GM12878 (cell line): Measurements from ENCODE around the gene ATXN1. TPM values are rescaled to one million over a fixed set of nuclear protein-coding genes. Genes with fewer than 3 reads are reported as not detected.

Source experiments
- ATAC-seq: fragments of 200-7000 bp; cut with Tn5 transposase; 3 replicates; pipeline ENCODE4 v1.9.1; 2020; ENCODE audit warnings: mild to moderate bottlenecking, moderate library complexity
- BruUV-seq: library from RNA; stranded (reverse); fragments of 400-500 nt; replicated peaks from 2 replicates; lab custom pipeline; 2021; lab: Mats Ljungman, UMichigan
- CTCF ChIA-PET: fragments of 300-600 bp; sonication (Branson Sonifier 250); formaldehyde crosslinking; extraction: SDS; loops from one replicate; lab custom pipeline; 2021; ENCODE audit warnings: inconsistent platforms; lab: Yijun Ruan, JAX
- POLR2A ChIA-PET: fragments of 350-600 bp; formaldehyde crosslinking; extraction: SDS; loops from one replicate; lab custom pipeline; 2021; ENCODE audit warnings: inconsistent platforms; lab: Charles Lee
- RAD21 ChIA-PET: fragments of 300-600 bp; sonication (Branson Sonifier 250); formaldehyde crosslinking; loops from one replicate; lab custom pipeline; 2023; ENCODE audit warnings: antibody characterized with exemption; ENCODE audit not compliant: unreplicated experiment; lab: Charles Lee
- SMC1A ChIA-PET: fragments of 300-600 bp; sonication (Branson Sonifier 250); formaldehyde crosslinking; loops from one replicate; lab custom pipeline; 2023; ENCODE audit not compliant: unreplicated experiment, uncharacterized antibody; lab: Charles Lee
- DNase-seq: peaks from one replicate; pipeline ENCODE4 v3.0.0-alpha.2; 2011; ENCODE audit warnings: low read depth, low spot score
- FAIRE-seq: peaks from 3 replicates; lab custom pipeline; 2011; peaks lifted over from hg19 to GRCh38; lab: Jason Lieb, UNC
- H2AFZ ChIP-seq: 2 replicates; pipeline ENCODE4 v1.6.0; 2011; ENCODE audit warnings: low read depth, low read length, control low read depth; ENCODE audit not compliant: control insufficient read depth
- H3K27ac ChIP-seq: 2 replicates; pipeline ENCODE4 v1.5.1; 2011; ENCODE audit warnings: control low read depth; ENCODE audit not compliant: control insufficient read depth, insufficient read depth
- H3K27me3 ChIP-seq, 2 experiments: replicated peaks in 1 of 2; 2 replicates each; pipeline versions ENCODE4 v1.6.0 to v1.6.1; 2011; ENCODE audit warnings: low read length in 1 of 2; ENCODE audit not compliant: control insufficient read depth in 2 of 2, insufficient read depth in 2 of 2
- H3K36me3 ChIP-seq, 2 experiments: 2 replicates each; pipeline ENCODE4 v1.5.1; 2011; ENCODE audit warnings: low read length in 1 of 2; ENCODE audit not compliant: control insufficient read depth in 2 of 2, insufficient read depth in 2 of 2
- H3K4me1 ChIP-seq: 2 replicates; pipeline ENCODE4 v1.6.1; 2011; ENCODE audit warnings: mild to moderate bottlenecking, low read length, moderate library complexity, mixed read lengths; ENCODE audit not compliant: control insufficient read depth, insufficient read depth
- H3K4me2 ChIP-seq: 2 replicates; pipeline ENCODE4 v1.6.0; 2011; ENCODE audit warnings: control low read depth; ENCODE audit not compliant: control insufficient read depth, insufficient read depth
- H3K4me3 ChIP-seq: fragments of 200-600 bp; sonication (generic); 2 replicates; pipeline ENCODE4 v1.5.1; 2016
- H3K79me2 ChIP-seq: 2 replicates; pipeline ENCODE4 v1.6.0; 2011; ENCODE audit warnings: low read length; ENCODE audit not compliant: control insufficient read depth, insufficient read depth
- H3K9ac ChIP-seq: 2 replicates; pipeline ENCODE4 v1.8.0; 2011; ENCODE audit warnings: low read length, control low read depth, mixed read lengths; ENCODE audit not compliant: control insufficient read depth, insufficient read depth
- H3K9me3 ChIP-seq: replicated peaks from 3 replicates; pipeline ENCODE4 v1.5.1; 2011; ENCODE audit warnings: mild to moderate bottlenecking, low read length; ENCODE audit not compliant: control insufficient read depth, insufficient read depth
- H4K20me1 ChIP-seq: 2 replicates; pipeline ENCODE4 v1.6.0; 2011; ENCODE audit not compliant: control insufficient read depth, insufficient read depth
- ASH2L ChIP-seq: fragments of 300-600, 200-600 bp; sonication (generic); IDR thresholded peaks from 2 replicates; pipeline ENCODE4 v1.6.1; 2017; ENCODE audit warnings: low read depth, mild to moderate bottlenecking, borderline replicate concordance
- CBX5 ChIP-seq: sonication (generic); IDR thresholded peaks from 2 replicates; pipeline ENCODE4 v1.6.1; 2016; ENCODE audit warnings: low read depth, moderate library complexity, mild to moderate bottlenecking, inconsistent platforms
- FOXM1 ChIP-seq: IDR thresholded peaks from 2 replicates; pipeline ENCODE4 v1.6.1; 2012; ENCODE audit warnings: low read depth, mild to moderate bottlenecking, inconsistent platforms, low read length, moderate library complexity
- MEF2A ChIP-seq: IDR thresholded peaks from 2 replicates; pipeline ENCODE4 v1.6.1; 2011; ENCODE audit warnings: low read depth, mild to moderate bottlenecking, low read length, moderate library complexity; ENCODE audit not compliant: insufficient read depth
- MYB ChIP-seq: fragments of 150-350 bp; IDR thresholded peaks from 2 replicates; pipeline ENCODE4 v1.6.1; 2014; ENCODE audit warnings: mild to moderate bottlenecking, low read depth, low read length, borderline replicate concordance
- PBX3 ChIP-seq: IDR thresholded peaks from 2 replicates; pipeline ENCODE4 v1.6.1; 2011; ENCODE audit warnings: mild to moderate bottlenecking, low read depth, low read length, moderate library complexity; ENCODE audit not compliant: insufficient replicate concordance
- SRF ChIP-seq, 2 experiments: IDR thresholded peaks; 2 replicates each; pipeline ENCODE4 v1.6.1; 2011; ENCODE audit warnings: low read depth in 2 of 2, low read length in 2 of 2, mild to moderate bottlenecking in 1 of 2, moderate library complexity in 1 of 2
- STAT3 ChIP-seq: IDR thresholded peaks from 2 replicates; pipeline ENCODE4 v1.6.1; 2011; ENCODE audit warnings: low read depth, low read length, improper control_type of control experiment
- SUZ12 ChIP-seq: fragments of 200-600 bp; sonication (generic); IDR thresholded peaks from one replicate; pipeline ENCODE4 v1.6.1; 2018; ENCODE audit warnings: antibody characterized with exemption, mild to moderate bottlenecking; ENCODE audit not compliant: unreplicated experiment
- TCF12 ChIP-seq: IDR thresholded peaks from 2 replicates; pipeline ENCODE4 v1.6.1; 2011; ENCODE audit warnings: low read depth, mild to moderate bottlenecking, low read length
- YBX1 ChIP-seq: fragments of 450-650 bp; IDR thresholded peaks from 2 replicates; pipeline ENCODE4 v1.6.1; 2016; ENCODE audit warnings: antibody characterized with exemption
- WGBS: methylation state at CpG from one replicate; pipeline ENCODE4 v1.1.6; 2016; ENCODE audit warnings: low lambda C conversion rate; ENCODE audit not compliant: insufficient replicate concordance, insufficient coverage; ENCODE audit errors: missing lambda C conversion rate; 5-methylcytosine and 5-hydroxymethylcytosine counted together
- in situ Hi-C: fragments of 300-500 bp; cut with MboI; formaldehyde crosslinking; loops from 9 replicates; pipeline ENCODE4 v1.14.3; 2018; ENCODE audit warnings: mixed read lengths
- intact Hi-C: fragments of 100-400 bp; cut with micrococcal nuclease; formaldehyde crosslinking; loops from one replicate; pipeline ENCODE4 v1.14.2; 2022; ENCODE audit not compliant: unreplicated experiment
- polyA plus RNA-seq, 11 experiments: library from polyadenylated mRNA; depleted of rRNA in 4 of 11; unstranded in 6 of 11; stranded (reverse) in 5 of 11; fragments of >200 nt; fragmentation: Nextera tagmentation in 4 of 11; fragmentation: Illumina TruSeq in 1 of 11; extraction: Ambion mirVana in 4 of 11; extraction: Trizol in 1 of 11; gene quantifications; 1 replicate in 1 of 11; 2 replicates in 10 of 11; pipeline versions ENCODE4 v1.2.1 to v1.2.3, GENCODE V29; 2011 to 2016; ENCODE audit warnings: inconsistent platforms in 2 of 11, missing spikeins in 2 of 11, low read depth in 1 of 11
- total RNA-seq, 4 experiments: library from RNA; depleted of rRNA in 3 of 4; stranded (reverse); fragments of >200 nt in 3 of 4; fragmentation: Illumina TruSeq in 1 of 4; extraction: Trizol in 1 of 4; gene quantifications; 2 replicates each; pipeline versions ENCODE4 v1.2.1 to v1.2.3, GENCODE V29; 2013 to 2021
- TF ChIP-seq, protein P1 (sequence below): fragments of 450-650 bp; IDR thresholded peaks from 2 replicates; pipeline ENCODE4 v1.6.1; 2017; ENCODE audit warnings: borderline replicate concordance
- TF ChIP-seq, protein P2 (sequence below): IDR thresholded peaks from 2 replicates; pipeline ENCODE4 v1.6.1; 2012; ENCODE audit warnings: low read length, inconsistent platforms
- TF ChIP-seq, protein P3 (sequence below): fragments of 450-650 bp; formaldehyde crosslinking; IDR thresholded peaks from 2 replicates; pipeline ENCODE4 v1.5.0; 2022; ENCODE audit warnings: mild to moderate bottlenecking, missing genetic modification characterization

ATXN1 gene
- total and polyA plus RNA-seq, 10 of the 15 experiments (the other 5 are each of a cell fraction or from before 2014, with no cell fraction given), result 12.2 to 51.2 (median 20.5) TPM

DNA sequence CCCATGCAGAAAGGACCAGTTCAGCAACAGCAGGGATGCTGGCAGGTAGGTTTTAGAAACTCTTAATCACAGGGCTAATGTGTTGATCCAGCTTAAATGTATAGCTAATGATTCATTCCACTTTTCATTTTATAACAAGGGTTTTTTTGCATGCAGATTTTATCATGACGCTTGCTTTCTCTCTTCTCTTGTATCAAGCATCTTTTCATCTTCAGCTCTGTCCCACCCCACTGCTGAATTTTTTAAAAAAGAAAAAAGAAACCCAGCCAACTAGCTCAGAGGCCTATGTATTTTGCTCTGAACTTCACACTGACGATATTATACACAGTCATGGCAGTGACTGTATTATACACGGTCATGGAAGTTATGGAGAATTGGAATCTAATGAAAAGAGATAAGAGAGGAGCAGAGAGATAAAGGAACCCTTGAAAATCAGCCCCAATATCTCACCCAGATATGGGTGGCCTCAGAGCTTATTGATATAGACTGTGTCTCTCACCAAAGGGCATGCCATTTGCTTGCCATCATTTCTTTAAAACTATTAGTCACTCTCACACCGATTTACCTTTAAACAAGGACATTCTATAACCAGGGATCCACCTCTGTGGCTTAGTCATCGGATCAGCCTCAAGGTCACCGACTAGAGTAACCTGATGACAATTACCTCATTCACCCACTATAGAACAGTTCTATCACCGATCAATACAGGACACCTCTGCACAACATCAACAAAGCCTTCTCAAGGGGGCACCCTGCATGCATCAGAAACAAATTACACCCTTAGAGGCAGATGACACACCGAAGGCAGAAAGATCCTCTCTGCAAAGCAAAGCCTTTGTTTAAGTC, 222.0 kb downstream of the ATXN1 start:
- TF ChIP-seq, protein P1, sequence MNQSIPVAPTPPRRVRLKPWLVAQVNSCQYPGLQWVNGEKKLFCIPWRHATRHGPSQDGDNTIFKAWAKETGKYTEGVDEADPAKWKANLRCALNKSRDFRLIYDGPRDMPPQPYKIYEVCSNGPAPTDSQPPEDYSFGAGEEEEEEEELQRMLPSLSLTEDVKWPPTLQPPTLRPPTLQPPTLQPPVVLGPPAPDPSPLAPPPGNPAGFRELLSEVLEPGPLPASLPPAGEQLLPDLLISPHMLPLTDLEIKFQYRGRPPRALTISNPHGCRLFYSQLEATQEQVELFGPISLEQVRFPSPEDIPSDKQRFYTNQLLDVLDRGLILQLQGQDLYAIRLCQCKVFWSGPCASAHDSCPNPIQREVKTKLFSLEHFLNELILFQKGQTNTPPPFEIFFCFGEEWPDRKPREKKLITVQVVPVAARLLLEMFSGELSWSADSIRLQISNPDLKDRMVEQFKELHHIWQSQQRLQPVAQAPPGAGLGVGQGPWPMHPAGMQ, result no peak
- TF ChIP-seq PBX3 (no peak), CBX5 (no peak), MYB (no peak), TCF12 (no peak), SUZ12 (no peak), ASH2L (no peak), MEF2A (no peak), YBX1 (no peak), STAT3 (no peak), FOXM1 (no peak), SRF (IDR thresholded peaks at IDR 0.05; ENCODE audit: low read depth in 2 of 2, low read length in 2 of 2) (no peak)
- TF ChIP-seq, protein P2, sequence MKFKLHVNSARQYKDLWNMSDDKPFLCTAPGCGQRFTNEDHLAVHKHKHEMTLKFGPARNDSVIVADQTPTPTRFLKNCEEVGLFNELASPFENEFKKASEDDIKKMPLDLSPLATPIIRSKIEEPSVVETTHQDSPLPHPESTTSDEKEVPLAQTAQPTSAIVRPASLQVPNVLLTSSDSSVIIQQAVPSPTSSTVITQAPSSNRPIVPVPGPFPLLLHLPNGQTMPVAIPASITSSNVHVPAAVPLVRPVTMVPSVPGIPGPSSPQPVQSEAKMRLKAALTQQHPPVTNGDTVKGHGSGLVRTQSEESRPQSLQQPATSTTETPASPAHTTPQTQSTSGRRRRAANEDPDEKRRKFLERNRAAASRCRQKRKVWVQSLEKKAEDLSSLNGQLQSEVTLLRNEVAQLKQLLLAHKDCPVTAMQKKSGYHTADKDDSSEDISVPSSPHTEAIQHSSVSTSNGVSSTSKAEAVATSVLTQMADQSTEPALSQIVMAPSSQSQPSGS, result no peak
- TF ChIP-seq, protein P3, sequence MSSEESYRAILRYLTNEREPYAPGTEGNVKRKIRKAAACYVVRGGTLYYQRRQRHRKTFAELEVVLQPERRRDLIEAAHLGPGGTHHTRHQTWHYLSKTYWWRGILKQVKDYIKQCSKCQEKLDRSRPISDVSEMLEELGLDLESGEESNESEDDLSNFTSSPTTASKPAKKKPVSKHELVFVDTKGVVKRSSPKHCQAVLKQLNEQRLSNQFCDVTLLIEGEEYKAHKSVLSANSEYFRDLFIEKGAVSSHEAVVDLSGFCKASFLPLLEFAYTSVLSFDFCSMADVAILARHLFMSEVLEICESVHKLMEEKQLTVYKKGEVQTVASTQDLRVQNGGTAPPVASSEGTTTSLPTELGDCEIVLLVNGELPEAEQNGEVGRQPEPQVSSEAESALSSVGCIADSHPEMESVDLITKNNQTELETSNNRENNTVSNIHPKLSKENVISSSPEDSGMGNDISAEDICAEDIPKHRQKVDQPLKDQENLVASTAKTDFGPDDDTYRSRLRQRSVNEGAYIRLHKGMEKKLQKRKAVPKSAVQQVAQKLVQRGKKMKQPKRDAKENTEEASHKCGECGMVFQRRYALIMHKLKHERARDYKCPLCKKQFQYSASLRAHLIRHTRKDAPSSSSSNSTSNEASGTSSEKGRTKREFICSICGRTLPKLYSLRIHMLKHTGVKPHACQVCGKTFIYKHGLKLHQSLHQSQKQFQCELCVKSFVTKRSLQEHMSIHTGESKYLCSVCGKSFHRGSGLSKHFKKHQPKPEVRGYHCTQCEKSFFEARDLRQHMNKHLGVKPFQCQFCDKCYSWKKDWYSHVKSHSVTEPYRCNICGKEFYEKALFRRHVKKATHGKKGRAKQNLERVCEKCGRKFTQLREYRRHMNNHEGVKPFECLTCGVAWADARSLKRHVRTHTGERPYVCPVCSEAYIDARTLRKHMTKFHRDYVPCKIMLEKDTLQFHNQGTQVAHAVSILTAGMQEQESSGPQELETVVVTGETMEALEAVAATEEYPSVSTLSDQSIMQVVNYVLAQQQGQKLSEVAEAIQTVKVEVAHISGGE, result no peak
- 57% methylated on average over 8 of the region's 8 CpGs for WGBS
- H3K79me2 ChIP-seq, result no peaks in the 10 kb centered on the region
- SMC1A ChIA-PET, result interaction anchor here (0.6 to 1.8 kb wide), 9 partner anchors 11 to 488 kb away, joined by 3 to 5 read pairs (median 3); no protein-coding TSS in a partner anchor
- no peak for DNase-seq
- no peaks in the 10 kb centered on the region; a peak in 1 of 4 replicates for H3K36me3 ChIP-seq
- no peak overlapping the region for H3K4me2 ChIP-seq
- POLR2A ChIA-PET, result interaction anchor here (0.5 to 1.0 kb wide), 2 partner anchors 23 to 131 kb away, joined by 3 read pairs; no protein-coding TSS in a partner anchor
- no peaks in the 10 kb centered on the region; the same call in 1 of the 2 replicates for H4K20me1 ChIP-seq
- H3K27ac ChIP-seq, result no peak overlapping the region
- H3K4me3 ChIP-seq, result no peak overlapping the region
- intact Hi-C loops, result no loop called here
- ATAC-seq, result no peak
- BruUV-seq, result no TSS peak
- FAIRE-seq, result no peak
- H2AFZ ChIP-seq, result no peak overlapping the region
- H3K9me3 ChIP-seq, result no peaks in the 10 kb centered on the region
- H3K9ac ChIP-seq, result no peak overlapping the region
- no peaks in the 10 kb centered on the region for H3K27me3 ChIP-seq
- H3K4me1 ChIP-seq, result peaks cover 7% of the 10 kb centered on the region
- in situ Hi-C loops, result no loop called here
- RAD21 ChIA-PET, result interaction anchor here (0.6 to 2.0 kb wide), 2 partner anchors 28 to 294 kb away, joined by 3 to 7 read pairs; no protein-coding TSS in a partner anchor
- CTCF ChIA-PET, result interaction anchor here (0.5 to 2.5 kb wide), 5 partner anchors 26 to 263 kb away, joined by 3 to 12 read pairs (median 4); no protein-coding TSS in a partner anchor
